DLD1 (cell line): Measurements from ENCODE around the gene TMEM132C.
"Not testable (repeated sequence)": the region's sequence is repeated elsewhere in the genome, so short reads cannot be mapped to it uniquely, and the experiment has no call there.

Experiments used
- in situ Hi-C: cut with HindIII; loops from 2 replicates; pipeline ENCODE4 v1.10.0; 2017; ENCODE audit warnings: low sequenced_read_pairs

The TMEM132C gene

GRCh38 chr12:128603573-128604115 is 336.7 kb downstream of the TMEM132C start:
- in situ Hi-C loops = no loop called here

- in situ Hi-C loops = not testable (repeated sequence)
Measured at GRCh38 chr12:128604219-128604618, 337.2 kb downstream of the TMEM132C start.

- in situ Hi-C loops = no loop called here
Measured at GRCh38 chr12:128606051-128606450, 339.1 kb downstream of the TMEM132C start.

GRCh38 chr12:128606538-128606937 is 339.6 kb downstream of the TMEM132C start:
- in situ Hi-C loops = no loop called here

GRCh38 chr12:128606970-128607369 is 340.0 kb downstream of the TMEM132C start:
- in situ Hi-C loops = no loop called here

- in situ Hi-C loops = no loop called here
Measured at GRCh38 chr12:128607641-128608040, 340.7 kb downstream of the TMEM132C start.

GRCh38 chr12:128609861-128610260 is 342.9 kb downstream of the TMEM132C start:
- in situ Hi-C loops = no loop called here

GRCh38 chr12:128611736-128612135 is 344.8 kb downstream of the TMEM132C start:
- in situ Hi-C loops = no loop called here

- in situ Hi-C loops = no loop called here
Measured at GRCh38 chr12:128612150-128612850, 345.3 kb downstream of the TMEM132C start.

GRCh38 chr12:128613837-128614590 is 347.0 kb downstream of the TMEM132C start:
- in situ Hi-C loops = no loop called here

GRCh38 chr12:128617304-128617833 is 350.4 kb downstream of the TMEM132C start:
- in situ Hi-C loops = no loop called here

GRCh38 chr12:128619263-128619662 is 352.3 kb downstream of the TMEM132C start:
- in situ Hi-C loops = no loop called here

- in situ Hi-C loops = no loop called here
Measured at GRCh38 chr12:128621304-128621703, 354.3 kb downstream of the TMEM132C start.

- in situ Hi-C loops = no loop called here
Measured at GRCh38 chr12:128623748-128624147, 356.8 kb downstream of the TMEM132C start.

GRCh38 chr12:128626808-128627320 is 359.9 kb downstream of the TMEM132C start:
- in situ Hi-C loops = no loop called here

- in situ Hi-C loops = no loop called here
Measured at GRCh38 chr12:128627659-128628058, 360.7 kb downstream of the TMEM132C start.

- in situ Hi-C loops = no loop called here
Measured at GRCh38 chr12:128629979-128630378, 363.0 kb downstream of the TMEM132C start.

- in situ Hi-C loops = no loop called here
Measured at GRCh38 chr12:128637642-128638606, 371.0 kb downstream of the TMEM132C start.

- in situ Hi-C loops = no loop called here
Measured at GRCh38 chr12:128639089-128639488, 372.1 kb downstream of the TMEM132C start.

GRCh38 chr12:128643155-128643554 is 376.2 kb downstream of the TMEM132C start:
- in situ Hi-C loops = no loop called here
